Colonic mucosa (tissue), 4 donors: Measurements from ENCODE around the gene ITGAD. TPM values are rescaled to one million over a fixed set of nuclear protein-coding genes. Genes with fewer than 3 reads are reported as not detected.
A peak's percentile ranks its signal among the peaks of the same experiment; 100 is the strongest.
"Not testable (repeated sequence)": the region's sequence is repeated elsewhere in the genome, so short reads cannot be mapped to it uniquely, and the experiment has no call there.

Experiments
- DNase-seq: peaks from one replicate; pipeline ENCODE4 v3.0.0-alpha.2; 2020
- H3K27ac ChIP-seq: fragments of 200-600 bp; one replicate; pipeline ENCODE4 v1.8.0; 2021
- H3K27me3 ChIP-seq: fragments of 200-600 bp; one replicate; pipeline ENCODE4 v1.8.0; 2021
- H3K36me3 ChIP-seq: fragments of 200-600 bp; one replicate; pipeline ENCODE4 v1.8.0; 2021
- H3K4me1 ChIP-seq: fragments of 200-600 bp; one replicate; pipeline ENCODE4 v1.8.0; 2021; ENCODE audit warnings: mild to moderate bottlenecking
- H3K4me3 ChIP-seq: fragments of 200-600 bp; one replicate; pipeline ENCODE4 v1.8.0; 2021
- H3K9ac ChIP-seq, 2 donors: one replicate each; pipeline ENCODE4 v1.7.0; 2013; ENCODE audit warnings: control low read depth in 2 of 2, low read depth in 2 of 2, low read length in 2 of 2
- H3K9me3 ChIP-seq: fragments of 200-600 bp; one replicate; pipeline ENCODE4 v1.8.0; 2021
- CTCF ChIP-seq: fragments of 200-600 bp; IDR thresholded peaks from one replicate; pipeline ENCODE4 v1.8.0; 2022; ENCODE audit warnings: antibody characterized with exemption, mild to moderate bottlenecking
- intact Hi-C: fragments of 100-400 bp; cut with DNase I; formaldehyde crosslinking; loops from one replicate; pipeline ENCODE4 v1.14.1; 2022
- total RNA-seq, 2 donors: library from RNA; stranded (reverse); fragmentation: NEBNext Ultra II Directional in 1 of 2; extraction: Animal tissue kit (Norgen Biotek cat#: 25700) in 1 of 2; gene quantifications; one replicate each; pipeline ENCODE4 v1.2.1, GENCODE V29; 2021
- donor health status: healthy.
- donor health status: DM: no; HTN: no; CAD: no.
- donor health status: DM: no; HTN: no; CAD: no.

Gene ITGAD
- total RNA-seq, 2 donors from 2014 or later = 0.05 TPM; not detected in 1

- Histone ChIP-seq H3K9me3 (no peaks in the 10 kb centered on the region), H3K27ac (no peak overlapping the region), H3K9ac (no peak overlapping the region), H3K4me3 (no peak overlapping the region), H3K27me3 (no peaks in the 10 kb centered on the region), H3K4me1 (no peaks in the 10 kb centered on the region), H3K36me3 (no peaks in the 10 kb centered on the region)
- DNase-seq = no peak
- intact Hi-C loops = loop anchor here (5.0 kb wide), 1 partner anchor 458 kb away; no protein-coding TSS in a partner anchor
- TF ChIP-seq CTCF = no peak
Measured at GRCh38 chr16:31440516-31441184, 47.5 kb downstream of the ITGAD start.

GRCh38 chr16:31441956-31442355, 48.8 kb downstream of the ITGAD start:
- intact Hi-C loops = loop anchor here (5.0 kb wide), 1 partner anchor 460 kb away; no protein-coding TSS in a partner anchor
- no peak for DNase-seq
- TF ChIP-seq CTCF = no peak

GRCh38 chr16:31445931-31446330, 52.8 kb downstream of the ITGAD start:
- H3K4me1 ChIP-seq, intact Hi-C loops, H3K9me3 ChIP-seq, H3K4me3 ChIP-seq, H3K9ac ChIP-seq, DNase-seq, H3K27me3 ChIP-seq, H3K36me3 ChIP-seq, H3K27ac ChIP-seq: not testable (repeated sequence)

More at GRCh38 chr16:31441956-31442355, 48.8 kb downstream of the ITGAD start:
- Histone ChIP-seq H3K36me3 (no peaks in the 10 kb centered on the region), H3K9me3 (no peaks in the 10 kb centered on the region), H3K4me1 (no peaks in the 10 kb centered on the region), H3K4me3 (peak overlapping the region; percentile 84), H3K9ac (peak overlapping the region in 1 of 2 donors; percentile 12), H3K27me3 (no peaks in the 10 kb centered on the region), H3K27ac (peak overlapping the region; percentile 73)

- TF ChIP-seq CTCF = no peak
- Histone ChIP-seq H3K4me1 (peaks cover 7% of the 10 kb centered on the region), H3K36me3 (no peaks in the 10 kb centered on the region), H3K27me3 (no peaks in the 10 kb centered on the region), H3K9me3 (no peaks in the 10 kb centered on the region), H3K27ac (no peak overlapping the region), H3K4me3 (no peak overlapping the region), H3K9ac (no peak overlapping the region)
- intact Hi-C loops = loop anchor here (10.0 kb wide), 2 partner anchors 266 to 414 kb away; partner anchors contain the start of gene FUS
- DNase-seq = no peak
Measured at GRCh38 chr16:31451201-31451600, 58.1 kb downstream of the ITGAD start.

- no peak overlapping the region for H3K9ac ChIP-seq
Measured at GRCh38 chr16:31451681-31452351, 58.7 kb downstream of the ITGAD start.

More at GRCh38 chr16:31451681-31452351, 58.7 kb downstream of the ITGAD start:
- peak overlapping the region; percentile 8 for H3K27ac ChIP-seq
- intact Hi-C loops = loop anchor here (10.0 kb wide), 2 partner anchors 267 to 413 kb away; partner anchors contain the start of gene FUS
- no peaks in the 10 kb centered on the region for H3K36me3 ChIP-seq
- H3K4me3 ChIP-seq = no peak overlapping the region
- no peaks in the 10 kb centered on the region for H3K27me3 ChIP-seq
- peak; percentile 38 for TF ChIP-seq CTCF
- no peaks in the 10 kb centered on the region for H3K9me3 ChIP-seq
- H3K4me1 ChIP-seq = peaks cover 10% of the 10 kb centered on the region
- no peak for DNase-seq
